B cell (primary cell): ENCODE measurements around the gene SLC30A2.

ENCODE experiments used
- CTCF ChIP-seq: fragments of 200-600 bp; IDR thresholded peaks from one replicate; pipeline ENCODE4 v1.8.0; 2022; ENCODE audit warnings: antibody characterized with exemption, mild to moderate bottlenecking
- EZH2 ChIP-seq: IDR thresholded peaks from 2 replicates; pipeline ENCODE4 v1.6.1; 2012; ENCODE audit warnings: borderline replicate concordance, low read depth, mild to moderate bottlenecking, moderate library complexity, low read length; ENCODE audit not compliant: insufficient read depth, poor library complexity, severe bottlenecking

DNA sequence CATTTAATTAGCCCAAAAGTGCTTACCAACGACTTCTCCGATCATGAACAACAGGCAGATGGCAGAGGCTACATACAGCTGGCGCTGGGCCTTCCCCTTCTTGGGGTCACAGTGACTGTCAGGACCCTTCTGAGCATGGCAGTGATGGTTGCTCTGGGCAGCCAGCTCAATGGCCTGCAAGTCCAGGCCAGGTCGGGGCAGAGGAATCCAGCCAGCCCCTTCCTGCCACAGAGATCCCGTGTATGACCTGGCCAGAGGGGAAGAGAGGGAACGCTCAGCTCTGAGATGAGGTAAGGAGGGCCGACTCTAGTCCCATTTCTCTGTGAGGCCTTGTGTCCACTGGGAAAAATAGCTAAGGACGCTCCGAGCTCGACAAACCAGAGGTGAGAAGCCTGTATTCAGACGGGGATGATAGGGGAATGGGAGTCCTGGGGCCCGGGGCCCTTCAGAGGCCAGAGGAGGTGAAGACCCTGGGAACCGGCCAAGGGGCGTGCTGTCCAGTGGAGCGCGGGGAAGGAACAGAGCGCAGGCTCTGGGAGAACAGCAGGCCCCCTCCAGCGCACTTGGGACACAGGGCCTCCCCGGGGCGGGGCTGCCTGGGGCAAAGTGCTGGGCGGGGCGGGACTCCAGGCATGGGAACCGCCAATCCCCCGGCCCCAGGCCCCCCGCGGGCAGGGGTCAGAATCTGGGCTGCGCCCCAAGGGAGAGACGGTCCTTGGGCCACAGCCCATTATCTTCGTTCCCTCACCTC is 772 bp downstream of the SLC30A2 start:
- no peak for TF ChIP-seq CTCF
- TF ChIP-seq EZH2 = no peak
